CD14-positive monocyte (primary cell): Measurements from ENCODE around the gene PAFAH1B1. TPM values are rescaled to one million over a fixed set of nuclear protein-coding genes. Genes with fewer than 3 reads are reported as not detected.
A peak's percentile ranks its signal among the peaks of the same experiment; 100 is the strongest.
"Not testable (repeated sequence)": the region's sequence is repeated elsewhere in the genome, so short reads cannot be mapped to it uniquely, and the experiment has no call there.

Source experiments
- DNase-seq, 3 donors: peaks; one replicate each; pipeline ENCODE4 v3.0.0-alpha.2; 2011 to 2022
- H2AFZ ChIP-seq: 2 replicates; pipeline ENCODE4 v1.6.0; 2012; ENCODE audit warnings: mild to moderate bottlenecking, low read depth, low read length, inconsistent platforms; ENCODE audit not compliant: insufficient read depth, poor library complexity, severe bottlenecking
- H3K27ac ChIP-seq, 2 donors: 1 replicate in 1 of 2; 2 replicates in 1 of 2; pipeline ENCODE4 v1.5.1; 2012 to 2013; ENCODE audit warnings: low read length in 2 of 2, control low read depth in 1 of 2, inconsistent platforms in 1 of 2, low read depth in 1 of 2, mild to moderate bottlenecking in 1 of 2
- H3K27me3 ChIP-seq, 2 donors: one replicate each; pipeline versions ENCODE4 v1.6.0 to v1.6.1; 2011 to 2013; ENCODE audit warnings: low read length in 2 of 2; ENCODE audit not compliant: control insufficient read depth in 2 of 2, insufficient read depth in 2 of 2
- H3K36me3 ChIP-seq, 2 donors: replicated peaks in 1 of 2; 1 replicate in 1 of 2; 2 replicates in 1 of 2; pipeline versions ENCODE4 v1.5.1 to v1.6.1; 2012 to 2013; ENCODE audit warnings: low read length in 2 of 2, control low read depth in 1 of 2, inconsistent platforms in 1 of 2, mild to moderate bottlenecking in 1 of 2; ENCODE audit not compliant: insufficient read depth in 2 of 2, control insufficient read depth in 1 of 2
- H3K4me1 ChIP-seq, 2 donors: 1 replicate in 1 of 2; 2 replicates in 1 of 2; pipeline versions ENCODE4 v1.5.1 to v1.6.1; 2012 to 2013; ENCODE audit warnings: low read length in 2 of 2, control low read depth in 1 of 2, inconsistent platforms in 1 of 2, mild to moderate bottlenecking in 1 of 2, moderate library complexity in 1 of 2; ENCODE audit not compliant: insufficient read depth in 2 of 2, control insufficient read depth in 1 of 2
- H3K4me2 ChIP-seq: replicated peaks from 2 replicates; pipeline ENCODE3; 2012; ENCODE audit warnings: low read length, moderate library complexity, mild to moderate bottlenecking; ENCODE audit not compliant: poor library complexity, severe bottlenecking; ENCODE audit errors: extremely low read depth
- H3K4me3 ChIP-seq, 3 experiments: fragments of 200-600 bp in 1 of 3; sonication (generic) in 1 of 3; replicated peaks in 1 of 3; 1 replicate in 2 of 3; 2 replicates in 1 of 3; pipeline ENCODE4 v1.5.1; 2011 to 2013; ENCODE audit warnings: low read length in 3 of 3, mild to moderate bottlenecking in 3 of 3, control low read depth in 2 of 3, low read depth in 2 of 3, inconsistent platforms in 1 of 3, moderate library complexity in 1 of 3
- H3K79me2 ChIP-seq: 2 replicates; pipeline ENCODE4 v1.6.0; 2012; ENCODE audit warnings: mild to moderate bottlenecking, control low read depth, inconsistent platforms, low read length, moderate library complexity; ENCODE audit not compliant: insufficient read depth
- H3K9ac ChIP-seq: 2 replicates; pipeline ENCODE4 v1.6.0; 2017; ENCODE audit warnings: low read length, mild to moderate bottlenecking; ENCODE audit not compliant: insufficient read depth, poor library complexity, severe bottlenecking
- H3K9me3 ChIP-seq, 2 donors: replicated peaks in 1 of 2; 1 replicate in 1 of 2; 2 replicates in 1 of 2; pipeline versions ENCODE4 v1.5.1 to v1.6.1; 2012 to 2013; ENCODE audit warnings: low read length in 2 of 2, control low read depth in 1 of 2; ENCODE audit not compliant: control insufficient read depth in 1 of 2, insufficient read depth in 1 of 2
- H4K20me1 ChIP-seq: 2 replicates; pipeline ENCODE4 v1.6.0; 2012; ENCODE audit warnings: mild to moderate bottlenecking, low read length, control low read depth, moderate library complexity; ENCODE audit not compliant: insufficient read depth
- H3K27ac Mint-ChIP-seq, 7 donors: one replicate each; pipeline ENCODE4 v1.8.0; 2020; ENCODE audit warnings: mild to moderate bottlenecking in 7 of 7, mixed read lengths in 7 of 7, moderate library complexity in 6 of 7, inconsistent platforms in 2 of 7
- H3K27me3 Mint-ChIP-seq, 3 donors: one replicate each; pipeline ENCODE4 v1.8.0; 2021 to 2022; ENCODE audit warnings: low read depth in 3 of 3, mild to moderate bottlenecking in 3 of 3, mixed read lengths in 3 of 3, moderate library complexity in 3 of 3, inconsistent platforms in 1 of 3
- H3K36me3 Mint-ChIP-seq, 2 donors: one replicate each; pipeline ENCODE4 v1.8.0; 2020; ENCODE audit warnings: mixed read lengths in 2 of 2, inconsistent platforms in 1 of 2, mild to moderate bottlenecking in 1 of 2
- H3K4me1 Mint-ChIP-seq: one replicate; pipeline ENCODE4 v1.8.0; 2020; ENCODE audit warnings: mild to moderate bottlenecking, mixed read lengths
- H3K4me3 Mint-ChIP-seq, 2 donors: one replicate each; pipeline ENCODE4 v1.8.0; 2020; ENCODE audit warnings: mild to moderate bottlenecking in 2 of 2, mixed read lengths in 2 of 2, moderate library complexity in 1 of 2
- H3K9me3 Mint-ChIP-seq, 7 donors: one replicate each; pipeline ENCODE4 v1.8.0; 2020 to 2022; ENCODE audit warnings: mixed read lengths in 7 of 7, mild to moderate bottlenecking in 6 of 7, moderate library complexity in 6 of 7, inconsistent platforms in 2 of 7
- CTCF ChIP-seq: fragments of 200-600 bp; IDR thresholded peaks from one replicate; pipeline ENCODE4 v1.8.0; 2022; ENCODE audit warnings: antibody characterized with exemption, mild to moderate bottlenecking
- WGBS: methylation state at CpG from one replicate; pipeline ENCODE4 v1.1.5; 2013; ENCODE audit warnings: missing lambda C conversion rate; ENCODE audit not compliant: insufficient coverage; 5-methylcytosine and 5-hydroxymethylcytosine counted together
- intact Hi-C, 2 donors: fragments of 100-400 bp; cut with micrococcal nuclease; formaldehyde crosslinking; loops; one replicate each; pipeline versions ENCODE4 v1.15.0 to v1.15.1; 2023
- polyA plus RNA-seq, 3 donors: library from polyadenylated mRNA; depleted of rRNA in 1 of 3; unstranded in 2 of 3; stranded (reverse) in 1 of 3; fragments of 300-500 nt in 2 of 3; fragments of >200 nt in 1 of 3; fragmentation: Illumina TruSeq in 2 of 3; gene quantifications; 1 replicate in 2 of 3; 2 replicates in 1 of 3; pipeline ENCODE4 v1.2.3, GENCODE V29; 2012 to 2021

PAFAH1B1 gene
- polyA plus RNA-seq, 3 donors, result 9.1 to 51.8 (median 17.1) TPM

GRCh38 chr17:2621241-2621640, 27.8 kb downstream of the PAFAH1B1 start:
- H3K36me3 Mint-ChIP-seq, result peaks cover 4 to 13% of the 10 kb centered on the region in 2 donors
- TF ChIP-seq CTCF, result no peak
- H4K20me1 ChIP-seq, result peaks cover 100% of the 10 kb centered on the region
- peaks cover 43% of the 10 kb centered on the region for H3K4me1 Mint-ChIP-seq
- peaks cover 99% of the 10 kb centered on the region for H3K79me2 ChIP-seq
- H3K4me3 Mint-ChIP-seq, result no peak overlapping the region
- H3K27me3 Mint-ChIP-seq, result no peaks in the 10 kb centered on the region
- H3K36me3 ChIP-seq, result no peaks in the 10 kb centered on the region
- no peaks in the 10 kb centered on the region for H3K27me3 ChIP-seq
- 100% methylated on average over 2 of the region's 3 CpGs for WGBS
- peak overlapping the region in 2 of 7 donors; percentile 4 to 5 for H3K27ac Mint-ChIP-seq
- H3K9me3 Mint-ChIP-seq, result peaks cover 0 to 2% (median 0%) of the 10 kb centered on the region in 7 donors
- H3K9ac ChIP-seq, result no peak overlapping the region
- H3K27ac ChIP-seq, result no peak overlapping the region
- H3K4me3 ChIP-seq, result no peak overlapping the region
- H3K4me1 ChIP-seq, result peaks cover 31 to 38% of the 10 kb centered on the region in 2 donors
- no peak overlapping the region for H2AFZ ChIP-seq
- no peak for DNase-seq
- H3K4me2 ChIP-seq, result no peak overlapping the region
- no peaks in the 10 kb centered on the region for H3K9me3 ChIP-seq
- intact Hi-C loops, result no loop called here

GRCh38 chr17:2621951-2622405, 28.5 kb downstream of the PAFAH1B1 start:
- H3K36me3 Mint-ChIP-seq, H3K27me3 ChIP-seq, H3K4me3 Mint-ChIP-seq, intact Hi-C loops, H3K4me2 ChIP-seq, H2AFZ ChIP-seq, H3K4me3 ChIP-seq, H3K9ac ChIP-seq, H3K9me3 ChIP-seq, H3K9me3 Mint-ChIP-seq, H3K27me3 Mint-ChIP-seq, H3K36me3 ChIP-seq: not testable (repeated sequence)
- Mint-ChIP-seq H3K4me1 (peaks cover 46% of the 10 kb centered on the region), H3K27ac (peak overlapping the region in 4 of 7 donors; percentile 59 to 77 (median 65))
- peak in 1 of 3 donors; percentile 10 for DNase-seq
- H4K20me1 ChIP-seq, result peaks cover 100% of the 10 kb centered on the region
- H3K4me1 ChIP-seq, result peaks cover 31 to 38% of the 10 kb centered on the region in 2 donors
- H3K79me2 ChIP-seq, result peaks cover 99% of the 10 kb centered on the region
- no CpG with 5 or more reads among the region's 4 CpGs for WGBS
- peak overlapping the region in 1 of 2 donors; percentile 36 for H3K27ac ChIP-seq

- H3K9me3 Mint-ChIP-seq, H3K36me3 ChIP-seq, H3K27me3 Mint-ChIP-seq, H3K4me2 ChIP-seq, H3K9ac ChIP-seq, H3K9me3 ChIP-seq, H3K4me3 ChIP-seq, H3K27me3 ChIP-seq, H3K36me3 Mint-ChIP-seq, intact Hi-C loops, H3K4me3 Mint-ChIP-seq, H2AFZ ChIP-seq: not testable (repeated sequence)
- Mint-ChIP-seq H3K27ac (peak overlapping the region in 5 of 7 donors; percentile 33 to 92 (median 66)), H3K4me1 (peaks cover 55% of the 10 kb centered on the region)
- peak in 1 of 3 donors; percentile 17 for DNase-seq
- H3K79me2 ChIP-seq, result peaks cover 99% of the 10 kb centered on the region
- peak overlapping the region; percentile 17 to 64 for H3K27ac ChIP-seq
- 30% methylated on average over 4 of the region's 4 CpGs for WGBS
- peaks cover 100% of the 10 kb centered on the region for H4K20me1 ChIP-seq
- peaks cover 31 to 38% of the 10 kb centered on the region in 2 donors for H3K4me1 ChIP-seq
Measured at GRCh38 chr17:2622721-2623301, 29.4 kb downstream of the PAFAH1B1 start.
